Mesothelial cell of epicardium (in vitro differentiated cells): ENCODE measurements around the gene PREPL. TPM values are rescaled to one million over a fixed set of nuclear protein-coding genes. Genes with fewer than 3 reads are reported as not detected.
"Not testable (repeated sequence)": the region's sequence is repeated elsewhere in the genome, so short reads cannot be mapped to it uniquely, and the experiment has no call there.

ENCODE experiments used
- DNase-seq, 2 experiments: peaks; one replicate each; pipeline ENCODE4 v3.0.0; 2021; ENCODE audit warnings: low spot score in 2 of 2; ENCODE audit not compliant: unreplicated experiment in 2 of 2
- H3K27ac Mint-ChIP-seq: 2 replicates; pipeline ENCODE4 v1.8.0; 2021; ENCODE audit warnings: mixed read lengths
- H3K27me3 Mint-ChIP-seq: 2 replicates; pipeline ENCODE4 v1.8.0; 2021; ENCODE audit warnings: low read depth, mixed read lengths
- H3K36me3 Mint-ChIP-seq: 2 replicates; pipeline ENCODE4 v1.8.0; 2021; ENCODE audit warnings: mixed read lengths
- H3K4me1 Mint-ChIP-seq: 2 replicates; pipeline ENCODE4 v1.8.0; 2021; ENCODE audit warnings: mixed read lengths
- H3K4me3 Mint-ChIP-seq: 2 replicates; pipeline ENCODE4 v1.8.0; 2021; ENCODE audit warnings: mild to moderate bottlenecking, moderate library complexity, mixed read lengths
- H3K9me3 Mint-ChIP-seq: 2 replicates; pipeline ENCODE4 v1.8.0; 2021; ENCODE audit warnings: mixed read lengths
- total RNA-seq: library from RNA; stranded (reverse); gene quantifications from 3 replicates; pipeline ENCODE4 v1.2.1, GENCODE V29; 2021
- TF ChIP-seq, protein P1 (sequence below): fragments of 200-600 bp; sonication (generic); IDR thresholded peaks from one replicate; pipeline ENCODE4 v1.5.0; 2021; ENCODE audit warnings: antibody characterized with exemption; ENCODE audit not compliant: unreplicated experiment

PREPL gene
- total RNA-seq, 1 donor from 2014 or later: 47.2 TPM

DNA sequence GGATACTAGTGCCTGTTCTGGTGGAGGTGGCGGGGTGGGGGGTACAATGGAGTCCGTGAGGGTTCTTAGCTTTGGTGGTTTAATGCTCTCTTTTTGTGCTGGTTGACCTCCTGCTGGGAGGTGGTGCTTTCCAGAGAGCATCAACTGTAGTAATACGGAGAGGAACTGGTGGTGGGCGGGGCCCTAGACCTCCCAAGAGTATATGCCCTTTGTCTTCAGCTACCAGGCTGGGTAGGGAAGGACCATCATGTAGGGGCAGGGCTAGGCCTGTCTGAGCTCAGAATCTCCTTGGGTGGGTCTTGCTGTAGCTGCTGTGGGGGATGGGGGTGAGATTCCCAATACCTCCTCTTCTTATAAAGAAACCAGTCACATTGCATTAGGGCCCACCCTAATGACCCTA is 27.6 kb upstream of the PREPL start:
- no peaks in the 10 kb centered on the region for H3K4me1 Mint-ChIP-seq
- TF ChIP-seq, protein P1, sequence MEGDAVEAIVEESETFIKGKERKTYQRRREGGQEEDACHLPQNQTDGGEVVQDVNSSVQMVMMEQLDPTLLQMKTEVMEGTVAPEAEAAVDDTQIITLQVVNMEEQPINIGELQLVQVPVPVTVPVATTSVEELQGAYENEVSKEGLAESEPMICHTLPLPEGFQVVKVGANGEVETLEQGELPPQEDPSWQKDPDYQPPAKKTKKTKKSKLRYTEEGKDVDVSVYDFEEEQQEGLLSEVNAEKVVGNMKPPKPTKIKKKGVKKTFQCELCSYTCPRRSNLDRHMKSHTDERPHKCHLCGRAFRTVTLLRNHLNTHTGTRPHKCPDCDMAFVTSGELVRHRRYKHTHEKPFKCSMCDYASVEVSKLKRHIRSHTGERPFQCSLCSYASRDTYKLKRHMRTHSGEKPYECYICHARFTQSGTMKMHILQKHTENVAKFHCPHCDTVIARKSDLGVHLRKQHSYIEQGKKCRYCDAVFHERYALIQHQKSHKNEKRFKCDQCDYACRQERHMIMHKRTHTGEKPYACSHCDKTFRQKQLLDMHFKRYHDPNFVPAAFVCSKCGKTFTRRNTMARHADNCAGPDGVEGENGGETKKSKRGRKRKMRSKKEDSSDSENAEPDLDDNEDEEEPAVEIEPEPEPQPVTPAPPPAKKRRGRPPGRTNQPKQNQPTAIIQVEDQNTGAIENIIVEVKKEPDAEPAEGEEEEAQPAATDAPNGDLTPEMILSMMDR: no peak
- H3K27me3 Mint-ChIP-seq: no peaks in the 10 kb centered on the region
- no peak for DNase-seq
- H3K27ac Mint-ChIP-seq: no peak overlapping the region
- no peak overlapping the region for H3K4me3 Mint-ChIP-seq
- peaks cover 42% of the 10 kb centered on the region for H3K9me3 Mint-ChIP-seq
- peaks cover 26% of the 10 kb centered on the region for H3K36me3 Mint-ChIP-seq

DNA sequence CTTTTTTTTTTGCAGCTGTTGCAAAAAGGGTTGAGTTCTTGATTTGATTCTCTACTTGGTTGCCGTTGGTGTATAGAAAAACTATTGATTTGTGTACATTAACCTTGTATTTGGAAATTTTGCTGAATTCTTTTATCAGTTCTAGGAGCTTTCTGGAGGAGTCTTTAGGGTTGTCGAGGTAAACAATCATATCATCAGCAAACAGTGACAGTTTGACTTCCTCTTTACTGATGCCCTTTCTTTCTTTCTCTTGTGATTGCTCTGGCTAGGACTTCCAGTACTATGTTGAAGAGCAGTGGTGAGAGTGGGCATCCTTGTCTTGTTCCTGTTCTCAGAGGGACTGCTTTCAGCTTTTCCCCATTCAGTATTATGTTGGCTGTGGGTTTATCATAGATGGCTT is 23.9 kb upstream of the PREPL start:
- not testable (repeated sequence) for H3K4me1 Mint-ChIP-seq, H3K27me3 Mint-ChIP-seq, DNase-seq, H3K27ac Mint-ChIP-seq, H3K4me3 Mint-ChIP-seq
- Mint-ChIP-seq H3K36me3 (peaks cover 31% of the 10 kb centered on the region), H3K9me3 (peaks cover 47% of the 10 kb centered on the region)

DNA sequence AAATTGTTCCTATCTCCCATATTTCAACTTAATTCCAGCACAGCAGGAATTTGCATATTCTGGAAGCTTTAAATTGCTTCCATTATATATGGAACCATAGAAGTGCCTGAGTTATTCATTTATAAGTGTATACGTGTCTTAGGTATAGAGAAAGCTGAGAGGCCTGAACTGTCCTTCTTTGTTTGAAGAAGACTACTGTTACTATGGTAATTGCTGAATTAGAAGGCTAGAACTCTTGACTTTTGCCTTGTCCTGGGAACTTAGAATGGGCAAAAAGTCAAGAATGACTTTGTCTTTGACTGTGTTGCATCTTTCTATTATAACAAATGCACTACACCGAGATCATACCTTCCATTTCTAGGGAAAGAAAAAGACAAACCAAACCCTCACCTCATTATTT is 16.2 kb upstream of the PREPL start:
- Mint-ChIP-seq H3K27ac (no peak overlapping the region), H3K27me3 (no peaks in the 10 kb centered on the region), H3K4me3 (no peak overlapping the region), H3K9me3 (no peaks in the 10 kb centered on the region), H3K4me1 (no peaks in the 10 kb centered on the region), H3K36me3 (no peaks in the 10 kb centered on the region)
- TF ChIP-seq, protein P1: no peak
- no peak for DNase-seq

DNA sequence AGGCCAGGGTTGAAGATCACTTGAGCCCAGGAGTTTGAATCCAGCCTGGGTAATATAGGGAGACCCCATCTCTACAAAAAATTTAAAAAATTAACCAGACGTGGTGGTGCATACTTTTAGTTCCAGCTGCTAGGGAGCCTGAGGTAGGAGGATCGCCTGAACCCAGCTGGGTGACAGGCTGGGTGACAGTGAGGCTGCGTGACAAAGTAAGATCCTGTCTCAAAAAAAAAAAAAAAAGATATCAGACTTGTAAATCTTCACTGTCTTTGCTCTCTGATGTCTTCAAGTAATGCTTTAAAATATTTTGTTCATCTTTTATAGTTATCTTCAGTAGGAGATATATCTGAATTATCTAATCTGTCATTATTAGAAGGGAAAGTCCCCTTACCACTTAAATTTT is 11.0 kb upstream of the PREPL start:
- Mint-ChIP-seq H3K27ac (no peak overlapping the region), H3K36me3 (peaks cover 1% of the 10 kb centered on the region), H3K4me3 (no peak overlapping the region), H3K9me3 (peaks cover 8% of the 10 kb centered on the region), H3K27me3 (no peaks in the 10 kb centered on the region), H3K4me1 (no peaks in the 10 kb centered on the region)
- TF ChIP-seq, protein P1: no peak
- no peak for DNase-seq

DNA sequence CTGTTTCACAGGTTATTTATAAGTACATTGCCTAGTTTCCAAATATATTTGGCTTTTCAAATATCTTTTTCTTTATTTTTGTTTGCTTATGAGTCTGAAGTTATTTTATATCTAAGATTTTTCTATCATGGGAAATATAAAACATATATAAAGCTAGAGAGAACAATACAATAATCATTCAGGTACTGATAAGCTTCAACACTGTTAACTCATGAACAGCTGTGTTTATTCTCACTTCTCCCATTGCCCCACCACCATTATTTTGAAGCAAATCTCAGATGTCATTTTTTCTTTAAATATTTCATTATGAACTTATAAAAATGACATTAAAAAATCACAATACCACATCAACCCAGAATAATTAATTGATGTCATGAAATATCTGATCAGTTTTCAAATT is 10.2 kb upstream of the PREPL start:
- no peaks in the 10 kb centered on the region for H3K27me3 Mint-ChIP-seq
- H3K9me3 Mint-ChIP-seq: peaks cover 8% of the 10 kb centered on the region
- TF ChIP-seq, protein P1: no peak
- peaks cover 1% of the 10 kb centered on the region for H3K36me3 Mint-ChIP-seq
- no peak overlapping the region for H3K27ac Mint-ChIP-seq
- H3K4me3 Mint-ChIP-seq: no peak overlapping the region
- DNase-seq: no peak
- no peaks in the 10 kb centered on the region for H3K4me1 Mint-ChIP-seq

DNA sequence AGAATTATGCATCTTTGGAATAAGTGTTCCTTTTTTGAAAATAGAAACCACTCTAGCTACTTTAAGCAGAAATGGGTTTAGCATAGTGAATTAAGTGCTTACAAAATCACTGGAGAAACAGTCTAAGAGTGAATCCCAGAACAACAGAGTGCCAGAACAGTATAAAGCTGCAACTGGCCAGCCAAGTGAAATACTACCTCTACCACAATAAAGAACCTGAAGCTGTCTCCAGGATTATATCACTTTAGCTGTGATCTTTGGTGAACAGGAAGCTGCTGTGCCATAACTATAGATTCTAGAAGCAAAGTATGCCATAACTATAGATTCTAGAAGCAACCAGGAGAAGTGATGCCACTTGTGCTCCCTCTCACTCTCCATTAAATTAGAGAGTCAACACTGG is 8.1 kb upstream of the PREPL start:
- H3K4me1 Mint-ChIP-seq: no peaks in the 10 kb centered on the region
- H3K27ac Mint-ChIP-seq: no peak overlapping the region
- TF ChIP-seq, protein P1: no peak
- peaks cover 8% of the 10 kb centered on the region for H3K9me3 Mint-ChIP-seq
- no peaks in the 10 kb centered on the region for H3K27me3 Mint-ChIP-seq
- no peak overlapping the region for H3K4me3 Mint-ChIP-seq
- H3K36me3 Mint-ChIP-seq: peaks cover 1% of the 10 kb centered on the region
- no peak for DNase-seq
